Measurements from ENCODE around the gene LAMTOR2. TPM values are rescaled to one million over a fixed set of nuclear protein-coding genes. Genes with fewer than 3 reads are reported as not detected.

LAMTOR2 gene
- total RNA-seq, 1 donor from 2014 or later = 108 TPM

- Histone ChIP-seq H3K27me3 (ENCODE audit: control insufficient read depth, insufficient read depth, low read length) (no peaks in the 10 kb centered on the region), H3K4me3 (ENCODE audit: low read depth, low read length) (peak overlapping the region; percentile 65), H3K36me3 (ENCODE audit: control insufficient read depth, insufficient read depth, low read length) (no peaks in the 10 kb centered on the region)
- TF ChIP-seq CTCF (IDR thresholded peaks at IDR 0.05; ENCODE audit: insufficient read depth, low read length, poor library complexity, severe bottlenecking) = no peak
- no peak for DNase-seq (ENCODE audit: low read depth)
Measured at GRCh38 chr1:156055281-156056048, 883 bp downstream of the LAMTOR2 start.

GRCh38 chr1:156056326-156056849, 1.8 kb downstream of the LAMTOR2 start:
- no peak for DNase-seq (ENCODE audit: low read depth)
- TF ChIP-seq CTCF (IDR thresholded peaks at IDR 0.05; ENCODE audit: insufficient read depth, low read length, poor library complexity, severe bottlenecking) = no peak
- Histone ChIP-seq H3K27me3 (ENCODE audit: control insufficient read depth, insufficient read depth, low read length) (no peaks in the 10 kb centered on the region), H3K4me3 (ENCODE audit: low read depth, low read length) (no peak overlapping the region), H3K36me3 (ENCODE audit: control insufficient read depth, insufficient read depth, low read length) (no peaks in the 10 kb centered on the region)

- H3K4me3 ChIP-seq (ENCODE audit: low read depth, low read length) = peak within 1 kb of the TSS; percentile 6
- no peaks in the 10 kb centered on the region for H3K36me3 ChIP-seq (ENCODE audit: control insufficient read depth, insufficient read depth, low read length)
- no peak for TF ChIP-seq CTCF (IDR thresholded peaks at IDR 0.05; ENCODE audit: insufficient read depth, low read length, poor library complexity, severe bottlenecking)
- DNase-seq (ENCODE audit: low read depth) = no peak
- no peaks in the 10 kb centered on the region for H3K27me3 ChIP-seq (ENCODE audit: control insufficient read depth, insufficient read depth, low read length)
Measured at GRCh38 chr1:156060937-156061636, 6.5 kb downstream of the LAMTOR2 start, which contains the start of gene RAB25. Gene RAB25, plus strand, starts transcription at chr1:156061160. Its CDS starts 241 bp downstream, at chr1:156061401.

- H3K4me3 ChIP-seq (ENCODE audit: low read depth, low read length) = no peak overlapping the region
- H3K36me3 ChIP-seq (ENCODE audit: control insufficient read depth, insufficient read depth, low read length) = no peaks in the 10 kb centered on the region
- TF ChIP-seq CTCF (IDR thresholded peaks at IDR 0.05; ENCODE audit: insufficient read depth, low read length, poor library complexity, severe bottlenecking) = no peak
- no peak for DNase-seq (ENCODE audit: low read depth)
- no peaks in the 10 kb centered on the region for H3K27me3 ChIP-seq (ENCODE audit: control insufficient read depth, insufficient read depth, low read length)
Measured at GRCh38 chr1:156062189-156062588, 7.6 kb downstream of the LAMTOR2 start.

- DNase-seq (ENCODE audit: low read depth) = no peak
- Histone ChIP-seq H3K27me3 (ENCODE audit: control insufficient read depth, insufficient read depth, low read length) (no peaks in the 10 kb centered on the region), H3K4me3 (ENCODE audit: low read depth, low read length) (no peak overlapping the region), H3K36me3 (ENCODE audit: control insufficient read depth, insufficient read depth, low read length) (no peaks in the 10 kb centered on the region)
- TF ChIP-seq CTCF (IDR thresholded peaks at IDR 0.05; ENCODE audit: insufficient read depth, low read length, poor library complexity, severe bottlenecking) = no peak
Measured at GRCh38 chr1:156063997-156064285, 9.4 kb downstream of the LAMTOR2 start.
